Smooth muscle cell of the pulmonary artery (primary cell): ENCODE results near the gene MAP3K8. TPM values are rescaled to one million over a fixed set of nuclear protein-coding genes. Genes with fewer than 3 reads are reported as not detected.

ENCODE experiments used
- total RNA-seq: library from RNA; depleted of rRNA; stranded (reverse); fragments of >200 nt; gene quantifications from 2 replicates; pipeline ENCODE4 v1.2.3, GENCODE V29; 2014

The MAP3K8 gene
- total RNA-seq = 12.3 and 17.3 TPM in 2 replicates

DNA sequence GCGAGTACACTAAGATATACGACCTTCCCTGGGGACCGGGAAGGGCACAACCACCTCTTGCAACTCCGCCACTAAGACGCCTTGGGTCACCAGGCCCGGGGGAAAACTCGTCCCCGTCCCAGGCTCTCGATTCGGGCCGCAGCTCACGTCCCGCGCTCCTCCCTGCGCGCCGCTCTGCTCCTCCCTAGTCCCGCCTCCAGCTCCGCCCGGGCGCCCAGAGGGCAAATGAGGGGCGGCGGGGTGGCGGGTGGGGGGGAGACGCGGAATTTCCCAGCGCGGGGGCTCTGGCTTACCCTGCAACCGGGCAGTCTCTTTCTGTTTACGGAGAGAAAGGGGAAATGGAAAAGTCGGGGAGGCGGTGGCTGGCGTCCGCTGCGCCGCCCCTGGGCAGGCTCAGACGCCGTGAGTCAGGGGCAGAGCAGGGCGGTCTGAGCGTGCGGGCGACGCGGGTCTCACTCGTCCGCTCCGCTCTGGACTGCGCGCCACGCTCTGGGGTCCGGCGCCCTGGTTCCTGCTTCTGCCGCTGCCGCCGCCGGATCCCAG is at the start of gene MAP3K8:
Gene MAP3K8, plus strand, starts transcription at position 455 of the 543 bp plus-strand sequence. CDS start 4,755 bp downstream, outside the sequence.

Other genes starting within 250 kb of the MAP3K8 start
- gene MTPAP, start 84.9 kb upstream of the MAP3K8 start, total RNA-seq = 14.3 and 14.5 TPM in 2 replicates
- not detected in 2 replicates for gene LYZL2, start 195.6 kb downstream of the MAP3K8 start, total RNA-seq